HG03469 (cell line): ENCODE results near the gene ARID3C.
"Not testable (repeated sequence)": the region's sequence is repeated elsewhere in the genome, so short reads cannot be mapped to it uniquely, and the experiment has no call there.

Experiments used
- ATAC-seq: cut with Tn5 transposase; IDR thresholded peaks from one replicate; pipeline ENCODE4 v1.9.1; 2021; ENCODE audit warnings: mild to moderate bottlenecking, moderate library complexity, moderate number of reproducible peaks; ENCODE audit not compliant: unreplicated experiment

ARID3C gene

DNA sequence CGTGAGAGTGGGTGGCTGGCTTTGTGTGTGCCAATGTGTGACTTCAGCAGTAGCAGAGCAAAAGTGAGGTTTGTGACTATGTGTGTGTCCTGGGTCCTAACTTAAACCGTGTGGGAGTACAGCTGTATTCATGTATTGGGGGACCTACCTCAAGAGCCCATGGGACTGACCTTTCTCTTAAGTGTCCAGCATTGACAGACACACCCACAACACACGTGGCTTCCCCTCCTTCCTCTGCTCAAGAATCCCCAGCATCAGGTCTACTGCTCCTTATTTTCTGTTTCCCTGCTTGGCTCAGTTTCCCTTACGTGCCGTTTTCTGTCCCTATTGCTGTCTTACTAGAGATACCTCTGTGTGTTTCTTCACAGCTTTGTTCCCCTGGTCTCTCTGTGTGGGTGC is 23.7 kb upstream of the ARID3C start:
- ATAC-seq: no peak

DNA sequence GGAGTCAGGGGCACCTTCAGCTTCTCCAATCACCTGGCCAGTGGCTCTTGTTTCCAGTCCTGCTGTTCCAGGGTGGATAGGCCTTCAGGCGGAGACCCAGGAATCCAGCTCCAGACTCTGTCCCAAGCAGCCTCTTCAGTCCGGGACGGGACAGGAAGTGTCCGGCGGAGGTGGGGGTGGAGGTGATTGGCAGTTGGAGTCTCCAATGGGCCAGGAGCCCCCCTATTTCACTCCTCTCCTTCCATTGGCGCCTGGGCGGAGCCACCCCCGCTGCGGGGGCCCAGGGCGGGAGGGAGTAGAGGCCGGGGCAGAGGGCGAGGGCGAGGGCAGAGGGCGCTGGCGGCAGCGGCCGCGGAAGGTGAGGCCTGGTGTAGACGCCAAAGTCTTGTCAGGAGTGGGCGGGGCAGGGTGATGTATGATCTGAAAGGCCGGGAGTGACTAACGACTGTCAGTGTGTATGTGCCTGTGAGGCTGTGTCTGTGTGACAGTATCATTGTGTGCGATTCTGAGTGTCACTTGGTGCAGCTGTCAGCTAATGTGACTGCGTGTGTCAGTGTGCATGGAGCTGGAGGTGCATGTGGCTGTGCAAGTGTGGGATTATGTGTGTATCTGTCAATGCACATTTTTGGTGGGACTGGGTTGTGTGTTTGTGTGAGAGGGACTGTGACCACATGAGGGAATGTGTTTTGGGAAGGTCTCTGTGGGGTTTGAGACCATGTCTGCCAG is 23.2 kb upstream of the ARID3C start, which contains the start of gene IL11RA:
TSS of gene IL11RA (plus strand) at position 310 of the 726 bp plus-strand sequence. CDS start 3,033 bp downstream, outside the sequence.
- ATAC-seq: no peak

DNA sequence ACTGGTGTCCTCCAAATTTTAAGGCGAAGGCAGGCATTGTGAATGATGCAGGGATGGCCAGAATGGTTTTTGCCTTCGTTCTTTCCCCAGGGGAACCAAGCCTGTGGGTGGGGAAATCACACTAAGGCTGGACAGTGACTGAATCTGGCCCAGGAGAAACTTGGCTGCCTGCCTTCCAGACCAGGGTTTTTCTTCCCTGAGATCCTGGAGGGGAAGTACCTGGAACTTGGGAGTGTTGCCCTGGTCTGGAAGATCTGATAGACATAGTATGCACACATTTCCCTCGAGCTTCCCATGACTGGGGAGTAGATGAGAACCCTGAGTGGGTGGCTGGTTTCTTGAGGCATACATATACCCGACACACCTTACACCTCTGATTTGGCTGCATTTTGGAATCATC is 22.5 kb upstream of the ARID3C start:
- ATAC-seq: no peak

DNA sequence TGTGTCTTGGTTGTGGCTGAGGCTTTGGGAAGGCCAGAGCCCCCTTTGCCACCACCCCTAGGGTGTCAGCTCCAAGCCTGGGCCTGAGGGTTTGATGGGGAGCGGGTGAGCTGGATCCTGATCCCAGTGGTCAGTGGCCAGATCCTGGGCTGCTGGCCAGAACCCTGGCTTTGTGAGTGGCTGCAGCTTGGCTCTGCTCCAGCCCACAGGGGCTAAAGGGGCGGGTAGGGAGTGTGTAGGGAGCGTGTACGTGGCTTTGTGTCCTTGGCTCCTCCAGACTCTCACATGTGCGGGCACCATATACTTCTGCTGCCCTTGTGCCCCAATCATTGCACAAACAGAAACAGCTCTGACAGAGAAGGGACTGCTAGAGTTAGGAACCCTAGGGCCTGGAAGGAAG is 21.9 kb upstream of the ARID3C start:
- ATAC-seq: no peak

DNA sequence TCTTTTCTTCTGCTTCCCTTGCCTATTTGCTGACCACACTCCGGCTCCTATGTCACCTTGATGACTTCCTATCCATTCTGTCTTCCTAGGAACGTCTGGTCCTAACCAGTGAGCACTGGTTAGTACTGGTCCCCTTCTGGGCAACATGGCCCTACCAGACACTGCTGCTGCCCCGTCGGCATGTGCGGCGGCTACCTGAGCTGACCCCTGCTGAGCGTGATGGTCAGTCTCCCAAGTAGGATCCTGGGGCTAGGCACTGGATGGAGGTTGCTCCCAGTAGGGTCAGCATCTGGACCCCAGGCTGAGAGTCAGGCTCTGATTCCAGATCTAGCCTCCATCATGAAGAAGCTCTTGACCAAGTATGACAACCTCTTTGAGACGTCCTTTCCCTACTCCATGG is 19.8 kb upstream of the ARID3C start:
- ATAC-seq: no peak

DNA sequence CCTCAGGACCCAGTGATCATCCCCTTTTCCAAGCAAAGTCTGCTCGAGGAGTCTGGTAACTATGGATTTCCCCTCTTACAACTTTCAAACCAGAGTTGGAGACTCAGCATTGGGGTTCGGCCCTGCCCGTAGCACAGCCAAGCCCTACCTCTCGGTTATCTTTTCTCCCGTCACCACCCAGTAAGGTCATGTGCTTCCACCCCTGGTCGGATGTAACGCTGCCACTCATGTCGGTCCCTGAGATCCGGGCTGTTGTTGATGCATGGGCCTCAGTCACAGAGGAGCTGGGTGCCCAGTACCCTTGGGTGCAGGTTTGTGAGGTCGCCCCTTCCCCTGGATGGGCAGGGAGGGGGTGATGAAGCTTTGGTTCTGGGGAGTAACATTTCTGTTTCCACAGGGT is 18.8 kb upstream of the ARID3C start:
- ATAC-seq: no peak

DNA sequence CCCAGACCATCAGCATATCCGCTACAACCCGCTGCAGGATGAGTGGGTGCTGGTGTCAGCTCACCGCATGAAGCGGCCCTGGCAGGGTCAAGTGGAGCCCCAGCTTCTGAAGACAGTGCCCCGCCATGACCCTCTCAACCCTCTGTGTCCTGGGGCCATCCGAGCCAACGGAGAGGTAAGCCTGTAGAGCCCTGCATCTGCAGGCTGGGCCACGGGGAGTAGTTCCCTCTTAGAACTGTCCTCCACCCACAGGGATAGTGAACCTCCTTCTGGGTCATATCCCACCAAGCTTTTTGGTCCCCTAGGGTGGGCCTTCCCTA is 18.2 kb upstream of the ARID3C start:
- peak; percentile 18 for ATAC-seq

DNA sequence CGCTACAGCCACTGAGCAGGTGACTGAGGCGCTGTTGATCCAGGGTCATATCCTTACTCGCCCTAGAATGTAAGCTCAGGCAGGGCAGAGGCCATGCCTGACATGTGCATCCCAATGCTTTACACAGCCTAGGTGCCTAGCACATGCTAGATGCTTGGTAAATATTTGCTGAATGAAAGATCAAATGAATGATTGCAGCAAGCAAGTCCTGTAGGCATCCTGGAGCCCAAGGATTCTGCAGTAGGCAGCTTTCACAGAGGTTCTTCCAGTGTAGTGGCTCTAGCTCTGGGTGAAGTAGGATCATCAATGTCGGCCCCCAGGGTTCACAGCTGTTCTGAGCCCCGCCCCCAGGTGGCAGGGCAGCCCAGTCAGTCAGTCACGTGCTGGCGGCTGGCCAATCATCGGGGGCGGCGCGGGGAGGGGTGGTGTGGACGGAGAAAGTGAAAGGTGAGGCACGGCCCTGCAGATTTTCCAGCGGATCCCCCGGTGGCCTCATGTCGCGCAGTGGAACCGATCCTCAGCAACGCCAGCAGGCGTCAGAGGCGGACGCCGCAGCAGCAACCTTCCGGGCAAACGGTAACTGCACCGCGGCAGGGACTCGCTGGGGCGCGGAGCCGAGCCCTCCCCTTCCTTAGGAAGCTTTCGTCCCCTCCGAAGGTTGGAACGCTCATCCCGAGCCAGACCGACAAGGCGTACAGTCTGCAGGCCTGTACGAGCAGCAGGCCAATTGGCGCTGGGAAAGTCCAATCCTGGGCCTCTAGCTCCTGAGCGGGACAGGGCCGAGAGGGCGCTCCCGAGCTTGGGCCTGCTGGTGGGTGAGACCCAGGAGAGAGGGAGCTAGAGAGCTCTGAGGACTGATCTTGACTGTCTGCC is 17.6 kb upstream of the ARID3C start, which contains the start of gene GALT:
TSS of gene GALT (plus strand) at position 465 of the 873 bp plus-strand sequence. CDS start at position 495, 30 bp downstream.
- peak; percentile 70 for ATAC-seq

DNA sequence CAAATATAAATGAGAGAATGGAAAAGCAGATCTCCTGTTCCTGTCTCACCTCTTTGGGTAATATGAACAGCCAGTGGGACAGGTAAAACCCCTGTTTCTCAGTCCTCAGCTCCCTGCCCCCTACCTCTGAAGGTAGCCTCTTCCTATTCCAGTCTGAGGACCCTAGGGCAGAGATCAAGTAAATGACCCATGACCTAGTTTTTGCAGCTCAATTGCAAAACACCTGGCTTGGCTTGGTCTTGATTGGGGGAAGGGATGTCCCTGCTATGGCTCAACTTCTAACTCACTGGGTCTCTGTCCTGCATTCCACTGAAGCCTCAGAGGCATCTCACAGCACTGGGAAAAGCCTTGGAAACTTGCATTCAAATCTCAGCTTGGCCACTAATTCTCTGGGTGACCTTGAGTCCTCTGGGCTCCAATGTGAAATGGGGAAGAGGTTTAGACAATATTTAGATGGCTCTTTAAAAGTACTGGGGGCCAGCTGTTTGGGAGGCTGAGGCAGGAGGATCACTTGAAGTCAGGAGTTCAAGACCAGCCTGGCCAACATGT is 16.0 kb upstream of the ARID3C start:
- no peak for ATAC-seq

DNA sequence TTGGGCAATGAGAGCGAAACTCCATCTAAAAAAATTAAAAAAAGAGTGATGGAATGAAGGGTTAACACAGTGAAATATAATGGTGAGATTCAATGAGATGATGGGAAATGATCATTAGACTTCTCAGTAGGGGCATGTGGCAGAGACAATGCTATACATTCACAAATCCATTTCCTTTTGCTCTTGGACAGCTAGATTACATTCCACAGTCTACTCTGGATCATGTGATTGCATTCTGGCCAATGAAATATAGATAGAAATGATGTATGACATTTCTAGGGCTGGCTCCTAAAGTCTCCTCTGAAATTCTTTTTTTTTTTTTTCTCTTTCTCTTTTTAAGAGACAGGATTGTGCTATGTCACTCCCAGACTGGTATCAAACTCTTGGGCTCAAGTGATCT is 13.8 kb upstream of the ARID3C start:
- no peak for ATAC-seq

DNA sequence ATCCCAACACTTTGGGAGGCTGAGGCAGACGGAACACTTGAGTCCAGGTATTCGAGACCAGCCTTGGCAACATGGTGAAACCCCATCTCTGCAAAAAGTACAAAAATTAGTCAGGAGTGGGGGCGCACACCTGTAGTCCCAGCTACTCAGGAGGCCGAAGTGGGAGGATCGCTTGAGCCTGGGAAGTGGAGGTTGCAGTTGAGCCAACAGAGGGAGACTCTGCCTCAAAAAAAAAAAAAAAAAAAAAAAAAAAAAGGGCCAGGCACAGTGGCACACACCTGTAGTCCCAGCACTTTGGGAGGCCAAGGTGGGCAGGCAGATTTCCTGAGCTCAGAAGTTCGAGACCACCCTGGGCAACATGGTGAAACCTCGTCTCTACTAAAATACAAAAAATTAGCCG is 10.5 kb upstream of the ARID3C start:
- ATAC-seq: not testable (repeated sequence)

DNA sequence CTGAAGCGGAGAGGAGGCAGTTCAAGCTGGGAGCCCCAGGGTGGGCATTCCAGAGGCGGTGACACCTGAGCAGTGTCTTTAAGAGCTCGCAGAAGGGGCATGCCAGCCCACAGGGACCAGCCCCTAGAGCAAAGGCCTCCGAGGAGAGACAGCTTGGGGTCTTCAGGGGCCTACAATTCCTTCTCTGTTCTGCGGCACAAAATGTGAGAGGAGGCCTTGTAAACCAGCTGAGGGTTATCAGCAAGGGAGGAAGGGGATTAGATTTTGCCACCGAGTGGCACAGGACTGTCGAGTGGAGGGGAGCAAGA is 9.2 kb upstream of the ARID3C start:
- no peak for ATAC-seq

DNA sequence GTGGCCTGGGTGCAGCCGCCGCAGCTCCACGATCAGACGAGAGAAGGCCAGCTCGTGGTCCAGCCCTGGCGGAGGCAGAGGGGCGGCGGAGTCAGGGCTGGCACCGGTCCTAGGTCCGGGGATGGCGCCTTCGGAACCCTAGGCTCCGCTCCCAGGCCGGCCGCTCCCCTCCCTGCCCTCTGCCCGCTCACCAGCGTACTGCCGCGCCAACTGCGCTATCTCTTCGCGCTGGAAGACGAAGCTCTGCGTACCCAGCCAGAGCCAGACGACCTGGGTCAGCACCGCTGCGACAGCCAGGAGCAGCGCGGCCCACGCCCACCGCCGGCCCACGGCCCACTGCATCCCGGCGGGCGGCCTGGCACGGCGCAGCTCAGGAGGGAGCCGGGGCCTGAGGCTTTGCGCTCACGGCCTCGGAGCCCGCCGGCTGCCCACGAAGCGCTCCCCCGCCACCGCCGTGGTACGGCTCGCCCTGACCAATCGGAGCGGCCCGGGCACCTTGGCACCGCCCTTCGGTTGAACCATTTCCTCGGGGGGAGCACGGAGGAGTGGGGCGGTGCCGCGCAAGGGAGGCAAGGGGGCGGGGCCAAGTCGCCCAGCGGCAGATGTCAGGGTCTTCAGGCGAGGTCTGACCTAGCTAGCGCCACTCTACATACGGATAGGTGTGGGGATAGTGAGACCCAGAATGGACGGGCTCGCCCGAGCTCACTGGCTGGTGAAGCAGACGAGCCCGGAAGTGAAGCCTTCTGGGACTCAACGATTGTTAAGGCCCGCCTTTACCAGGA is 8.7 kb upstream of the ARID3C start, which contains the start of gene SIGMAR1:
TSS of gene SIGMAR1 (minus strand) at position 432 of the 782 bp plus-strand sequence. CDS start at position 342, 90 bp downstream.
- peak; percentile 58 for ATAC-seq

DNA sequence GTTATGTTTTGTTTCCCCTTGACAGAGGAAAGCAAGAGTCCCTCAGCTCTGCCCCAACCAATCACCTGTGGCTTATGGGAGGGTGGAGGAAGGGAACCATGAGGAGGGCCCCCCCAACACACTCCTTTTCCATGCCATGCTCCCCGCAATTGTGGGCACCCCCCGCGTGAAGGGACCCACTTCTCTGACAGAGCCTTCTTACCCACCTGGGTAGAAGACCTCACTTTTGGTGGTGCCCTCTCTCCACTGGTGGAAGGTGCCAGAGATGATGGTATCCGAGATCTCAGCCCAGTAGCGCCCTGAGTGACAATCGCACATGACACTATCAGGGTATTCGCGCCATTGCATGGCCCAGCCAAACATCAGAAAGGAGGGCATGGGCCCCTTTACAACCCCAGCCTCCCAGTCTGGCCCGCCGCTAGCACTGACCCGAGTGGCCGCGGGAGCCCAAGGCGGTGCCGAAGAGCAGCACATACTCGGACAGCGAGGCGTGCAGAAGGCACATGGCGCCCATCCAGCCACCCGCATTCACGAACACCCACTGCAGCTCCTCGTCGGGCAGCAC is 8.0 kb upstream of the ARID3C start:
- peak; percentile 8 for ATAC-seq

DNA sequence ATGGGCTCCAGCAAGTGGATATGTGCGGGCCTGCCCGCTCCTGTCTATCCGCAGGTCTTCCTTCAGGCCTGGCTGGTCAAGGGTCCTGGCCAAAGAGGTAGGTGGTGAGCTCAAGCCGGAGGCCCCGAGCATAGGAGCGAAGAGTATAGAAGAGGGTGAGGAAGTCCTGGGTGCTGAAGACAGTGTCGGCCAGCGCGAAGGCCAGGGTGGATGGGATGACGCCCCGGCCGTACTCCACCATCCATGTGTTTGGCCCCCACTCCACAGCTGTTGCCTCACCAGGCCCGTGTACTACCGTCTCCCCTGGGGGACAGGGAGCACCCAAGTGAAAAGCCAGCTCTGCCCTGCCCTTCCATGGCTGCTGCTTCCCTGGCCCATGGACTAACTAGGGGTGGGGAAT is 6.7 kb upstream of the ARID3C start:
- ATAC-seq: no peak

DNA sequence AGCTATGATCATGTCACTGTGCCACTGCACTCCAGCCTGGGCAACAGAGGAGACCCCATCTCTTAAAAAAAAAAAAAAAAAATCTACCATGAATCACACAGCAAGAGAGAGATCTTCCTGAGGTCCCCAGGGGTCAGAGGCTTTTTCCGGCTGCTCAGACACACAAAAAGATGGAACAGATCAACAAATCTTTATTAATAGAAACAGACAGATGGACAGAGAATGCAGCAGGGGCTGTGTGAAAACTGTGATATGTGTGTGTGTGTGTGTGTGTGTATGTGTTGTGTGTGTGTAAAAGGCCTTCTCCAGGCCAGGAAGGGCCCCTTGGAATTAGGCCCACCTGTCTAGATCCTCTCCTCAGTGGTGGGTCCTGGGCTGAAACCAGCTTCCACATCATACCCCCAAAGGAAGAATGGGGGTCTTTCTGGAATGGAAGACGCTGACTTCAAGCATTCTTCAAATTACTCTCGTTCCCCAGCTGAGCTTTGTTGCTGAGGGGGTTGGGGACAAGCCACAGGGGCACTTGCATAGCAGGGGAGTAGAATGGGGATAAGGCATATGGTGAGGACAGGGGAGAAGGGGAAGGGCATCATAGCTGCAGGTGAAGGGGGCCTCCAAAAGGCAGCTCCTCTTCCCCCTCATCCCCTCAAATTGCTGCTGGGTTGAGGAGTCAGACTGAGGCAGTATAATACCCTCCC is 5.8 kb upstream of the ARID3C start:
- ATAC-seq: no peak

DNA sequence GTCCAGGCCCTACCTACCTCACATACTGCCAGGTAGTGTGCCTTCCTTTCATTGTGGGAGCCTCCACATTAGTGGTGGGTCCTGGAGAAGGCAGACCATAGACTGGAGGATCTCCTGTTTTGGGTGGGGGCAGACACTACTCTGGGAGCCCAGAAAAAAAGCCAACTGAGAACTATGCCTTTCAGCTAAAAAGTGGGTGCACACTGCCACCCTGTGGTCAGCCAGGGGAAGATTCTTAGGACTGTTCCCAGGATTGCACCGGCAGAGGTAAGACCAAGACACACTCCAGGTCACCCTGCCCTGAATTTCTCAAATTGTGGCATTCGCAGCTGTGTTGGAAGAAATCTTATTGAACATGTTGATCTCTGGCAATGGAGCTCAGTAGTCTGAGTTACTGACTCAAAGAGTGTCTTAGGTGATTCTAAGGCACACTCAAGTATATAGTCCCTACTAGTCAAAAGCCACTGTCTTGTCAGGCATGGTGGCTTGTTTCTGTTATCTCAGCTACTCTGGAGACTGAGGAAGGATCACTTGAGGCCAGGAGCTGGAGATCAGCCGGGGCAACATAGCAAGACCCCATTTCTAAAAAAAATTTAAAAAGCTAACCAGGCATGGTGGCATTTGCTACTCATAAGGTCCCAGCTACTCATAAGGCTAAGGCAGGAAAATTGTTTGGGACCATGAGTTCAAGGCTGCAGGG is 5.1 kb upstream of the ARID3C start:
- no peak for ATAC-seq

DNA sequence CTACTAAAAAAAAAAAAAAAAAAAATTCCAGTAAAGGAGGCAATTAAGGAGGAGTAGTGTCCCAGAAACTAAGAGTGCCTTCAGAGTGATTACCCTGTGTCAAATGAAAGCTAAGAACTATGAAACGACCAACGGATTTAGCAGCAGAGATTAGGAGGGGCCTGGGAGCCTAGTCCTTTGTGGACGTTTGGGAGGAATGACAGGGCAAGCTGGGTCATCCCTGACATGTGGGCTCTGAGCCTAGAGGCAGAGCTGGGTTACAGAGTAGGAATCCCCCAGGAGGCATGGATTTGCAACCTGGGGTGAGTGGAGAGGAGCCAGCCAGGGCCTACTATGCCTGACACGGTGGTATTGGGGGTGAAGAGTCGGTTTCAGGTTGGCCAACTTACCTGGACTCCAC is 4.3 kb upstream of the ARID3C start:
- ATAC-seq: no peak

DNA sequence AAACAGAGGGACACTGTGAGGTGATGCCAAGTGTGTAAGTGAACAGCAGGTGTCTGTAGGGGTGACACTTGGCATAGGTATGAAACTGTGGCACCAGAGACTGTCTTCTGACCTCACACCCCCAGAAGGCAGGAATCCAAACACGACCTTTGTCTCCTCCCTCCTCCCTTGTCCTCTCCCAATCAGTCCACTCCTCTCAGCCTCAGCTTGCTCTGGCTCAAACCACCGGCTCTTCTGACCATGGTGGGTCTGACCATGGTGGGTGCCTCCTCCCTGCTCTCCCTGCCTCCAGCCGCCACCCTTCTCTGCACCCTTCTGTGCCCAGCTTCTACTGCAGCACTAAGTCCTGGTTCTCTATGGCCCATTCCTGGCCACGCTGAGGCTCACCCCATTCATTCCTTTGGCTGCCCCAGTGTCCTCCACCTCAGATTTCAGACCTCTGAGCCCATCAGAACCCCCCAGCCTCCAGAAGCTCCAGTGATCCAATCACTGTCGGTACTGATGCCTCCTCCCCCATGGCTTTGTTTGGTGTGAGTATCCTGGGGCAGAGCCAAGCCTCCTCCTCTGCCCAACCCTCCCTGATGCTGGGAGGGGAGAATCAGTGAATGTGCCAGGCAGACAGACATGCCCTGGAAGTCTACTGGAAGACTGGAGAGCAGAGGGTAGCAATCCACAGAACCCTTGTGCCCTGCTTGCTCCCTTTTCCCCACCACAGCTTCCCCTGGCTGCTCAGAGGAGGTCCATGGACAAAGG is 1.7 kb upstream of the ARID3C start:
- no peak for ATAC-seq
